PFSK-1 (cell line): ENCODE measurements around the gene MAP6.

ENCODE experiments used
- POLR2AphosphoS5 ChIP-seq: IDR thresholded peaks from 2 replicates; pipeline ENCODE4 v1.6.1; 2012; ENCODE audit warnings: low read depth, mild to moderate bottlenecking, control low read depth, low read length, moderate library complexity
- SIN3A ChIP-seq: IDR thresholded peaks from 2 replicates; pipeline ENCODE4 v1.6.1; 2012; ENCODE audit warnings: mild to moderate bottlenecking, low read length, moderate library complexity, borderline replicate concordance; ENCODE audit not compliant: insufficient read depth
- TAF1 ChIP-seq: IDR thresholded peaks from 2 replicates; pipeline ENCODE4 v1.6.1; 2012; ENCODE audit warnings: low read length, control low read depth, borderline replicate concordance; ENCODE audit not compliant: insufficient read depth
- TF ChIP-seq, protein P1 (sequence below), 2 experiments: IDR thresholded peaks; 2 replicates each; pipeline versions ENCODE4 v1.6.1 to v1.8.0; 2011 to 2012; ENCODE audit warnings: low read depth in 2 of 2, low read length in 2 of 2, control low read depth in 1 of 2, inconsistent platforms in 1 of 2, mild to moderate bottlenecking in 1 of 2, moderate library complexity in 1 of 2; ENCODE audit not compliant: insufficient read depth in 1 of 2

DNA sequence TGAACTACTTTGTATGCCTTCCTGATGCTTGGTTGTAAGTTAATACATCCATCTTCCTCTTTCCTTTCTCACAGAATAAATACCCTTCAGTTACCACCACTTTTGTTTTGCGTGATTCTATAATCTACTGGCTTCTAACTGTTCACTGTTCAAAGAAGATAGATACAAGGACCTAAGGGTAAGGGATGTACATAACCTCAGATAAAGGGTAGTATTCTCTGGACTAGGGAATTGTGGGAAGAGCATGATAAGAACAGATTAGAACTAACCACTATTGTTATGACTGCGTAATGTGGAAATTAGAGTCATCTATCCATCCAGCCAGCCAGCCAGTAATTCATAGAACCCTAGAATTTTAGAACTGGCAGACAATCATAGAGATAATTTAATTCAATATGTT lies 36.4 kb downstream of the MAP6 start:
- no peak for TF ChIP-seq POLR2AphosphoS5
- no peak for TF ChIP-seq SIN3A
- TF ChIP-seq, protein P1, sequence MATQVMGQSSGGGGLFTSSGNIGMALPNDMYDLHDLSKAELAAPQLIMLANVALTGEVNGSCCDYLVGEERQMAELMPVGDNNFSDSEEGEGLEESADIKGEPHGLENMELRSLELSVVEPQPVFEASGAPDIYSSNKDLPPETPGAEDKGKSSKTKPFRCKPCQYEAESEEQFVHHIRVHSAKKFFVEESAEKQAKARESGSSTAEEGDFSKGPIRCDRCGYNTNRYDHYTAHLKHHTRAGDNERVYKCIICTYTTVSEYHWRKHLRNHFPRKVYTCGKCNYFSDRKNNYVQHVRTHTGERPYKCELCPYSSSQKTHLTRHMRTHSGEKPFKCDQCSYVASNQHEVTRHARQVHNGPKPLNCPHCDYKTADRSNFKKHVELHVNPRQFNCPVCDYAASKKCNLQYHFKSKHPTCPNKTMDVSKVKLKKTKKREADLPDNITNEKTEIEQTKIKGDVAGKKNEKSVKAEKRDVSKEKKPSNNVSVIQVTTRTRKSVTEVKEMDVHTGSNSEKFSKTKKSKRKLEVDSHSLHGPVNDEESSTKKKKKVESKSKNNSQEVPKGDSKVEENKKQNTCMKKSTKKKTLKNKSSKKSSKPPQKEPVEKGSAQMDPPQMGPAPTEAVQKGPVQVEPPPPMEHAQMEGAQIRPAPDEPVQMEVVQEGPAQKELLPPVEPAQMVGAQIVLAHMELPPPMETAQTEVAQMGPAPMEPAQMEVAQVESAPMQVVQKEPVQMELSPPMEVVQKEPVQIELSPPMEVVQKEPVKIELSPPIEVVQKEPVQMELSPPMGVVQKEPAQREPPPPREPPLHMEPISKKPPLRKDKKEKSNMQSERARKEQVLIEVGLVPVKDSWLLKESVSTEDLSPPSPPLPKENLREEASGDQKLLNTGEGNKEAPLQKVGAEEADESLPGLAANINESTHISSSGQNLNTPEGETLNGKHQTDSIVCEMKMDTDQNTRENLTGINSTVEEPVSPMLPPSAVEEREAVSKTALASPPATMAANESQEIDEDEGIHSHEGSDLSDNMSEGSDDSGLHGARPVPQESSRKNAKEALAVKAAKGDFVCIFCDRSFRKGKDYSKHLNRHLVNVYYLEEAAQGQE (IDR thresholded peaks at IDR 0.05; ENCODE audit: insufficient read depth in 1 of 2, low read depth in 2 of 2, low read length in 2 of 2), result no peak
- no peak for TF ChIP-seq TAF1
